H9 (cell line): ENCODE data around the gene TEX264. TPM values are rescaled to one million over a fixed set of nuclear protein-coding genes. Genes with fewer than 3 reads are reported as not detected.

Source experiments
- DNase-seq: peaks from one replicate; pipeline ENCODE4 v3.0.0-alpha.2; 2017
- H2AFZ ChIP-seq: one replicate; pipeline ENCODE4 v1.6.1; 2013; ENCODE audit warnings: mild to moderate bottlenecking, low read length, control low read depth, moderate library complexity
- H2AK5ac ChIP-seq: 2 replicates; pipeline ENCODE4 v1.6.1; 2013; ENCODE audit warnings: low read length, control low read depth, mixed read lengths; ENCODE audit not compliant: insufficient read length
- H2BK120ac ChIP-seq: one replicate; pipeline ENCODE4 v1.6.1; 2013; ENCODE audit warnings: low read depth, mild to moderate bottlenecking, low read length, control low read depth, inconsistent platforms; ENCODE audit not compliant: poor library complexity, severe bottlenecking
- H2BK12ac ChIP-seq: 2 replicates; pipeline ENCODE4 v1.6.1; 2013; ENCODE audit warnings: low read length, control low read depth, mixed read lengths, low read depth; ENCODE audit not compliant: insufficient read length
- H2BK15ac ChIP-seq: 2 replicates; pipeline ENCODE4 v1.6.1; 2013; ENCODE audit warnings: low read depth, low read length, control low read depth
- H2BK20ac ChIP-seq: one replicate; pipeline ENCODE4 v1.6.1; 2013; ENCODE audit warnings: low read depth, mild to moderate bottlenecking, low read length, control low read depth, inconsistent platforms; ENCODE audit not compliant: poor library complexity, severe bottlenecking
- H2BK5ac ChIP-seq: 2 replicates; pipeline ENCODE4 v1.6.1; 2013; ENCODE audit warnings: low read length, control low read depth, mixed read lengths; ENCODE audit not compliant: insufficient read length
- H3K14ac ChIP-seq: 2 replicates; pipeline ENCODE4 v1.6.1; 2013; ENCODE audit warnings: low read length, control low read depth; ENCODE audit not compliant: insufficient read depth
- H3K18ac ChIP-seq: 2 replicates; pipeline ENCODE4 v1.6.1; 2013; ENCODE audit warnings: low read depth, mild to moderate bottlenecking, mixed read lengths, low read length, control low read depth; ENCODE audit not compliant: insufficient read length
- H3K23ac ChIP-seq: 2 replicates; pipeline ENCODE4 v1.6.1; 2013; ENCODE audit warnings: low read length, control low read depth, mixed read lengths, low read depth; ENCODE audit not compliant: insufficient read length
- H3K23me2 ChIP-seq: 2 replicates; pipeline ENCODE4 v1.6.1; 2013; ENCODE audit warnings: low read depth, mild to moderate bottlenecking, mixed read lengths, low read length, control low read depth; ENCODE audit not compliant: insufficient read length, poor library complexity, severe bottlenecking
- H3K27ac ChIP-seq: 2 replicates; pipeline ENCODE4 v1.5.1; 2013; ENCODE audit warnings: low read length, control low read depth, mixed read lengths, low read depth; ENCODE audit not compliant: insufficient read length
- H3K27me3 ChIP-seq: 2 replicates; pipeline ENCODE4 v1.6.1; 2013; ENCODE audit warnings: low read length, control low read depth, inconsistent platforms; ENCODE audit not compliant: insufficient read depth
- H3K4ac ChIP-seq: 2 replicates; pipeline ENCODE4 v1.6.1; 2013; ENCODE audit warnings: low read depth, mild to moderate bottlenecking, control low read depth, inconsistent platforms, low read length, moderate library complexity
- H3K4me1 ChIP-seq: 2 replicates; pipeline ENCODE4 v1.6.1; 2013; ENCODE audit warnings: low read length, control low read depth, inconsistent platforms; ENCODE audit not compliant: insufficient read depth
- H3K4me2 ChIP-seq: 2 replicates; pipeline ENCODE4 v1.6.1; 2013; ENCODE audit warnings: low read length, control low read depth, mixed read lengths; ENCODE audit not compliant: insufficient read length, insufficient read depth
- H3K56ac ChIP-seq: 2 replicates; pipeline ENCODE4 v1.6.1; 2013; ENCODE audit warnings: low read depth, mild to moderate bottlenecking, mixed read lengths, low read length, control low read depth; ENCODE audit not compliant: insufficient read length
- H3K79me1 ChIP-seq: 2 replicates; pipeline ENCODE4 v1.6.1; 2013; ENCODE audit warnings: low read depth, mild to moderate bottlenecking, moderate library complexity, low read length, control low read depth, inconsistent platforms; ENCODE audit not compliant: insufficient read depth, poor library complexity, severe bottlenecking
- H3K79me2 ChIP-seq: 2 replicates; pipeline ENCODE4 v1.6.1; 2013; ENCODE audit warnings: low read length, control low read depth, inconsistent platforms; ENCODE audit not compliant: insufficient read depth
- H3K9ac ChIP-seq: 2 replicates; pipeline ENCODE4 v1.6.1; 2013; ENCODE audit warnings: low read length, control low read depth, mixed read lengths; ENCODE audit not compliant: insufficient read length; ENCODE audit errors: extremely low read depth
- H3K9me3 ChIP-seq: one replicate; pipeline ENCODE4 v1.6.1; 2013; ENCODE audit warnings: low read depth, low read length, inconsistent platforms; ENCODE audit not compliant: control insufficient read depth
- H3T11ph ChIP-seq: one replicate; pipeline ENCODE4 v1.6.1; 2013; ENCODE audit warnings: mild to moderate bottlenecking, low read length, control low read depth, inconsistent platforms
- H4K20me1 ChIP-seq: one replicate; pipeline ENCODE4 v1.6.1; 2013; ENCODE audit not compliant: control insufficient read depth, insufficient read length, insufficient read depth
- H4K5ac ChIP-seq: 2 replicates; pipeline ENCODE4 v1.6.1; 2013; ENCODE audit warnings: low read depth, mild to moderate bottlenecking, mixed read lengths, low read length, control low read depth; ENCODE audit not compliant: insufficient read length
- H4K8ac ChIP-seq: replicated peaks from 2 replicates; pipeline ENCODE4 v1.6.1; 2013; ENCODE audit warnings: low read length, control low read depth, mixed read lengths, low read depth; ENCODE audit not compliant: insufficient read length
- H4K91ac ChIP-seq: 2 replicates; pipeline ENCODE4 v1.6.1; 2013; ENCODE audit warnings: low read depth, mild to moderate bottlenecking, moderate library complexity, mixed read lengths, low read length, control low read depth; ENCODE audit not compliant: insufficient read length
- H3K27ac Mint-ChIP-seq, 3 experiments: 2 replicates in 2 of 3; 3 replicates in 1 of 3; pipeline ENCODE4 v1.8.0; 2020 to 2021; ENCODE audit warnings: mixed read lengths in 3 of 3, mild to moderate bottlenecking in 1 of 3, moderate library complexity in 1 of 3
- H3K27me3 Mint-ChIP-seq: 2 replicates; pipeline ENCODE4 v1.8.0; 2021; ENCODE audit warnings: low read depth, mild to moderate bottlenecking, moderate library complexity, mixed read lengths
- H3K36me3 Mint-ChIP-seq, 3 experiments: 2 replicates in 2 of 3; 3 replicates in 1 of 3; pipeline ENCODE4 v1.8.0; 2020 to 2021; ENCODE audit warnings: low read depth in 3 of 3, mixed read lengths in 3 of 3; ENCODE audit not compliant: insufficient read depth in 1 of 3
- H3K4me1 Mint-ChIP-seq, 2 experiments: 2 replicates each; pipeline ENCODE4 v1.8.0; 2020; ENCODE audit warnings: mixed read lengths in 2 of 2
- H3K4me3 Mint-ChIP-seq, 2 experiments: 2 replicates in 1 of 2; 3 replicates in 1 of 2; pipeline ENCODE4 v1.8.0; 2020 to 2021; ENCODE audit warnings: mild to moderate bottlenecking in 2 of 2, mixed read lengths in 2 of 2, moderate library complexity in 1 of 2
- H3K9me3 Mint-ChIP-seq, 2 experiments: 2 replicates in 1 of 2; 3 replicates in 1 of 2; pipeline ENCODE4 v1.8.0; 2020; ENCODE audit warnings: mild to moderate bottlenecking in 2 of 2, mixed read lengths in 2 of 2, moderate library complexity in 1 of 2
- WGBS: extraction: QIAGEN DNeasy Blood & Tissue Kit; methylation state at CpG from one replicate; pipeline ENCODE4 v1.1.7; 2013; ENCODE audit warnings: missing lambda C conversion rate, low lambda C conversion rate, mixed read lengths; ENCODE audit not compliant: insufficient read length; ENCODE audit errors: extremely low coverage; 5-methylcytosine and 5-hydroxymethylcytosine counted together
- total RNA-seq: library from RNA; stranded (reverse); gene quantifications from 2 replicates; pipeline ENCODE4 v1.2.1, GENCODE V29; 2021
- TF ChIP-seq, protein P1 (sequence below): fragments of 200-600 bp; sonication (generic); conservative IDR thresholded peaks from 3 replicates; pipeline ENCODE4 v1.8.0; 2021; ENCODE audit warnings: antibody characterized with exemption, mild to moderate bottlenecking

The TEX264 gene
- total RNA-seq, 1 experiment from 2014 or later: 17.3 TPM

DNA sequence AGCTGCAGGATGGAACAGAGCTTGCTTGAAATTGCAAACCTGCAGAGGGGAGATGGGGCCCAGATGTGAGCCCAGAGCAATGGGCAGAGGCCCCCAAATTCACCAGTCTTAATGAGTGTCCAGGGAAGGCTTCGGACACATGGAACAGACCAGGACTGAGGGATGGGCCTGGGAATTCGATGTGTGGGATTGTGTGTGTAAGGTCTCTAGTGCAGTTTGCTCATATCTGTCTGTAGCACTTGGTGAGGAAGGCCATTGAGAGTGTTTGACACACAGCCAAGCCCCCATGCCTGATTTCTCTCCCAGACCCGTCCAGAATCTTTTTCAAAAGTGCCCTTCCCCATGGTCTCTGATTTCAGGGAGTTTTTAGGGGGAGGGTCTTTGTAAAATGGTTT, 17.2 kb downstream of the TEX264 start:
- H3K9ac ChIP-seq: no peak overlapping the region
- no peaks in the 10 kb centered on the region for H3K9me3 Mint-ChIP-seq
- no peak for DNase-seq

More for the DNA sequence above, 17.2 kb downstream of the TEX264 start:
- Histone ChIP-seq H3K56ac (no peak overlapping the region), H4K20me1 (peaks cover 2% of the 10 kb centered on the region), H3K23me2 (no peaks in the 10 kb centered on the region), H3T11ph (no peak overlapping the region), H2BK12ac (no peak overlapping the region), H4K91ac (no peak overlapping the region), H3K27ac (no peak overlapping the region), H3K14ac (no peak overlapping the region), H3K4me2 (no peak overlapping the region), H3K27me3 (no peaks in the 10 kb centered on the region), H3K79me2 (no peaks in the 10 kb centered on the region), H3K4me1 (no peaks in the 10 kb centered on the region), H2AFZ (no peak overlapping the region), H3K18ac (no peak overlapping the region), H3K79me1 (no peaks in the 10 kb centered on the region), H2BK5ac (no peak overlapping the region), H3K4ac (no peak overlapping the region), H2BK20ac (no peak overlapping the region), H3K23ac (no peak overlapping the region), H2AK5ac (no peak overlapping the region), H2BK15ac (no peak overlapping the region), H4K8ac (no peak overlapping the region), H3K9me3 (no peaks in the 10 kb centered on the region), H4K5ac (no peak overlapping the region), H2BK120ac (no peak overlapping the region)
- peaks cover 9 to 24% of the 10 kb centered on the region in 2 experiments; a peak in 3 of 4 replicates for H3K4me1 Mint-ChIP-seq
- no CpG with 5 or more reads among the region's 3 CpGs for WGBS
- no peak overlapping the region; a peak in 1 of 5 replicates for H3K4me3 Mint-ChIP-seq
- TF ChIP-seq, protein P1, sequence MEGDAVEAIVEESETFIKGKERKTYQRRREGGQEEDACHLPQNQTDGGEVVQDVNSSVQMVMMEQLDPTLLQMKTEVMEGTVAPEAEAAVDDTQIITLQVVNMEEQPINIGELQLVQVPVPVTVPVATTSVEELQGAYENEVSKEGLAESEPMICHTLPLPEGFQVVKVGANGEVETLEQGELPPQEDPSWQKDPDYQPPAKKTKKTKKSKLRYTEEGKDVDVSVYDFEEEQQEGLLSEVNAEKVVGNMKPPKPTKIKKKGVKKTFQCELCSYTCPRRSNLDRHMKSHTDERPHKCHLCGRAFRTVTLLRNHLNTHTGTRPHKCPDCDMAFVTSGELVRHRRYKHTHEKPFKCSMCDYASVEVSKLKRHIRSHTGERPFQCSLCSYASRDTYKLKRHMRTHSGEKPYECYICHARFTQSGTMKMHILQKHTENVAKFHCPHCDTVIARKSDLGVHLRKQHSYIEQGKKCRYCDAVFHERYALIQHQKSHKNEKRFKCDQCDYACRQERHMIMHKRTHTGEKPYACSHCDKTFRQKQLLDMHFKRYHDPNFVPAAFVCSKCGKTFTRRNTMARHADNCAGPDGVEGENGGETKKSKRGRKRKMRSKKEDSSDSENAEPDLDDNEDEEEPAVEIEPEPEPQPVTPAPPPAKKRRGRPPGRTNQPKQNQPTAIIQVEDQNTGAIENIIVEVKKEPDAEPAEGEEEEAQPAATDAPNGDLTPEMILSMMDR: no peak
- H3K27me3 Mint-ChIP-seq: no peaks in the 10 kb centered on the region
- peaks cover 0 to 11% (median 0%) of the 10 kb centered on the region in 3 experiments; a peak in 3 of 7 replicates for H3K36me3 Mint-ChIP-seq
- peak overlapping the region in 2 of 3 experiments; percentile 67 to 68; a peak in 1 of 7 replicates for H3K27ac Mint-ChIP-seq
